Erythroblast (primary cell): ENCODE data around the gene TSC2.
"Not testable (repeated sequence)": the region's sequence is repeated elsewhere in the genome, so short reads cannot be mapped to it uniquely, and the experiment has no call there.

Source experiments
- GATA1 ChIP-seq: IDR thresholded peaks from 2 replicates; pipeline ENCODE4 v1.6.1; 2011; ENCODE audit warnings: low read depth, mild to moderate bottlenecking, control low read depth, low read length, moderate library complexity
- POLR2A ChIP-seq: IDR thresholded peaks from 2 replicates; pipeline ENCODE4 v1.6.1; 2011; ENCODE audit warnings: mild to moderate bottlenecking, low read length

DNA sequence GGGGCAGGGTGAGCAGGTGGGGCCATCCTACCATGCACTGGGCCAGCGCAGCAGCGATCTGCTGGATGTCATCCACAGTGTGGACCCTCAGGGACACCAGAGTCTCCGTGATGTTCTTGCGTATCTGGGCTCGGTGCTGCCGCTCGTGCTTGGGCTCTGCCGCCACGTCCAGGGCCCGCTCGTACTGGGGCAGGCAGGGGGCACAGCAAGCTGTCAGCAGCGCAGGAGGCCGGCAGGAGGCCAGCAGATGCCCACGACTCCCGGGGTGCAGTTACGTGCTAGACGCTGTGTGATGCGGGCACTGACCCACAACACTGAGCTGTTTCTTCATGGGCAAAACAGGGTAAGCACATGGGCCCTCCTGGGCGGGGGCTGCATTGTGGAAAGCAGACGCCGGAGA, 57.5 kb downstream of the TSC2 start:
- not testable (repeated sequence) for TF ChIP-seq POLR2A, GATA1
